Lung (tissue), 12 donors: ENCODE data around the gene WBP2NL. TPM values are rescaled to one million over a fixed set of nuclear protein-coding genes. Genes with fewer than 3 reads are reported as not detected.
A peak's percentile ranks its signal among the peaks of the same experiment; 100 is the strongest.

Experiments
- ATAC-seq: fragments of 200-7000 bp; cut with Tn5 transposase; one replicate; pipeline ENCODE4 v1.9.1; 2020; ENCODE audit warnings: moderate number of reproducible peaks; ENCODE audit not compliant: insufficient read depth, low FRiP score
- DNase-seq, 3 donors: peaks; one replicate each; pipeline ENCODE4 v3.0.0-alpha.2; 2013 to 2017
- H3K27ac ChIP-seq, 2 donors: one replicate each; pipeline ENCODE4 v1.5.1; 2013; ENCODE audit warnings: mild to moderate bottlenecking in 2 of 2, moderate library complexity in 2 of 2, control low read depth in 1 of 2, inconsistent platforms in 1 of 2, low read depth in 1 of 2, low read length in 1 of 2
- H3K27me3 ChIP-seq, 3 donors: one replicate each; pipeline ENCODE4 v1.5.1; 2013; ENCODE audit warnings: low read length in 2 of 3; ENCODE audit not compliant: control insufficient read depth in 3 of 3, insufficient read depth in 3 of 3
- H3K36me3 ChIP-seq, 4 donors: one replicate each; pipeline ENCODE4 v1.5.1; 2013; ENCODE audit warnings: low read length in 4 of 4, mild to moderate bottlenecking in 1 of 4, moderate library complexity in 1 of 4; ENCODE audit not compliant: control insufficient read depth in 4 of 4, insufficient read depth in 4 of 4
- H3K4me1 ChIP-seq, 5 donors: one replicate each; pipeline ENCODE4 v1.5.1; 2013; ENCODE audit warnings: low read length in 5 of 5, mild to moderate bottlenecking in 2 of 5, moderate library complexity in 1 of 5; ENCODE audit not compliant: control insufficient read depth in 5 of 5, insufficient read depth in 5 of 5
- H3K4me3 ChIP-seq: one replicate; pipeline ENCODE4 v1.5.1; 2013; ENCODE audit warnings: mild to moderate bottlenecking, control low read depth, moderate library complexity
- H3K9ac ChIP-seq, 2 donors: one replicate each; pipeline ENCODE4 v1.5.1; 2013; ENCODE audit warnings: low read length in 2 of 2, control low read depth in 1 of 2; ENCODE audit not compliant: insufficient read depth in 1 of 2
- H3K9me3 ChIP-seq, 4 donors: one replicate each; pipeline ENCODE4 v1.5.1; 2013; ENCODE audit warnings: low read length in 3 of 4, mild to moderate bottlenecking in 1 of 4, moderate library complexity in 1 of 4; ENCODE audit not compliant: control insufficient read depth in 4 of 4, insufficient read depth in 3 of 4
- WGBS, 2 donors: extraction: QIAGEN DNeasy Blood & Tissue Kit; methylation state at CpG; one replicate each; pipeline ENCODE4 v1.1.7; 2013; 5-methylcytosine and 5-hydroxymethylcytosine counted together
- polyA plus RNA-seq, 2 donors: library from polyadenylated mRNA; stranded (reverse); fragments of 200-250 nt; gene quantifications; one replicate each; pipeline ENCODE4 v1.2.1, GENCODE V29; 2013
- total RNA-seq, 2 donors: library from RNA; depleted of rRNA in 1 of 2; stranded (reverse); fragments of >200 nt in 1 of 2; gene quantifications; one replicate each; pipeline ENCODE4 v1.2.1, GENCODE V29; 2014 to 2021
- TF ChIP-seq, protein P1 (sequence below): IDR thresholded peaks from 2 replicates; pipeline ENCODE4 v1.5.1; 2012; ENCODE audit warnings: mild to moderate bottlenecking; ENCODE audit errors: control extremely low read depth, extremely low read depth
- donor health status: control.
- donor health status: control.
- donor health status: Bipolar disorder and iron deficiency.
- donor health status: healthy.
- donor health status: DM: yes; HTN: yes; CAD: no.

Gene WBP2NL
- total and polyA plus RNA-seq, 4 donors: 0.42 to 4.9 (median 1.3) TPM

DNA sequence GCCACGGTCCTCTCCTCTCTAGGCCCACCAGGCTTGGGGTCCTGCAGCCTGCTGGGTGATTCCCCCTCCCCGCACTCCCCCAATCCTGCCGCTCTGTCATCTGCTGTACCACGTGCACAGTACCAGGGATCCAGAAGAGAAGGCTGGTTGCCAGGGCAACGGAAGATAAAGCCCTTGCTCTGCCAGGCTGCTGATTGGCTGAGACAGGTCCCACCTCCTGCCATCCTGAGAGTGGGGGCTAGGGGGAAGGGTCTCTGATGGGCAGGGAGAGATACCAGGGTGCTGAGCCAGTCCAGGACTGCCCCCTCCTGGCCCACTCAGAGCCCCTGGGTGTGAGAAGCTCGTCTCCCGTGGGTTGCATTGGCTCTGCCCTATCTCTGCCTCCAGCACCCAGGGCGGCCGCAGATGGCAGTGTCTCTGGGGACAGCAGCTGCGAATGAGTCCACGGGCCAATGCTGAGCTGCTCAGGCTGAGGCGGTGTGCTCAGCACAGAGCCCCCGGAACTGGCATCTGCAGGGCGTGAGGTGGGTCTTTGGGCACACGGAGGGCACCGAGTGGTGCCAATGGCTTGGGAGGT is 46.6 kb upstream of the WBP2NL start, which contains the start of gene SMIM45:
Gene SMIM45 (plus strand): TSS at position 253 of the 577 bp plus-strand sequence.
- WGBS, 2 donors: 73 to 81% methylated on average over 16 of the region's 16 CpGs
- H3K4me3 ChIP-seq: no peak within 1 kb of the TSS
- no peaks in the 10 kb centered on the region for H3K36me3 ChIP-seq
- TF ChIP-seq, protein P1, sequence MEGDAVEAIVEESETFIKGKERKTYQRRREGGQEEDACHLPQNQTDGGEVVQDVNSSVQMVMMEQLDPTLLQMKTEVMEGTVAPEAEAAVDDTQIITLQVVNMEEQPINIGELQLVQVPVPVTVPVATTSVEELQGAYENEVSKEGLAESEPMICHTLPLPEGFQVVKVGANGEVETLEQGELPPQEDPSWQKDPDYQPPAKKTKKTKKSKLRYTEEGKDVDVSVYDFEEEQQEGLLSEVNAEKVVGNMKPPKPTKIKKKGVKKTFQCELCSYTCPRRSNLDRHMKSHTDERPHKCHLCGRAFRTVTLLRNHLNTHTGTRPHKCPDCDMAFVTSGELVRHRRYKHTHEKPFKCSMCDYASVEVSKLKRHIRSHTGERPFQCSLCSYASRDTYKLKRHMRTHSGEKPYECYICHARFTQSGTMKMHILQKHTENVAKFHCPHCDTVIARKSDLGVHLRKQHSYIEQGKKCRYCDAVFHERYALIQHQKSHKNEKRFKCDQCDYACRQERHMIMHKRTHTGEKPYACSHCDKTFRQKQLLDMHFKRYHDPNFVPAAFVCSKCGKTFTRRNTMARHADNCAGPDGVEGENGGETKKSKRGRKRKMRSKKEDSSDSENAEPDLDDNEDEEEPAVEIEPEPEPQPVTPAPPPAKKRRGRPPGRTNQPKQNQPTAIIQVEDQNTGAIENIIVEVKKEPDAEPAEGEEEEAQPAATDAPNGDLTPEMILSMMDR: no peak
- no peak within 1 kb of the TSS for H3K9ac ChIP-seq
- H3K9me3 ChIP-seq: no peaks in the 10 kb centered on the region
- no peaks in the 10 kb centered on the region for H3K4me1 ChIP-seq
- no peaks in the 10 kb centered on the region for H3K27me3 ChIP-seq
- H3K27ac ChIP-seq: no peak within 1 kb of the TSS
- DNase-seq (peak in 1 of 3 donors; percentile 45), ATAC-seq (no peak)

DNA sequence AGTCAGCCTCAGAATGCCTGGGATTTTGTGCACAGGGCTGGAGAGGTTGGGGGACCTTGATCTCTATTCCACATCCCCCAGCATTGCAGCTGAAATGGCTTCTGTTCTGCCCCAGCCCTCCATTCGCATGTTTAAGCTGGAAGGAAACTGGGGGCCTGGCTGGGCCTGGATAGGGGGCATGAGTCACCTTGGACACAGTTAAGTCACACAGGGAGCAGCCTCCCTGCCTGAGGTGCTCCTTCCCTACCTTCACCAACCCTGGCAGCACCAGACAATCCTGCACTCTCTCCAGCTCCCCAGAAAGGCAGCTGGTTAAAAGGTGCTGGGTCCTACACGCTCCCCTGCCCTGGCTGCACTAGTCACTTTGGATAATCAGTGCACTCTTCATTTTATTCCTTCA is 45.9 kb upstream of the WBP2NL start:
- TF ChIP-seq, protein P1: no peak
- WGBS, 2 donors: 91 to 97% methylated on average over 2 of the region's 2 CpGs
- DNase-seq: no peak
- H3K4me1 ChIP-seq: no peaks in the 10 kb centered on the region
- H3K9me3 ChIP-seq: no peaks in the 10 kb centered on the region
- no peaks in the 10 kb centered on the region for H3K36me3 ChIP-seq
- H3K27me3 ChIP-seq: no peaks in the 10 kb centered on the region
- no peak overlapping the region for H3K4me3 ChIP-seq
- no peak overlapping the region for H3K27ac ChIP-seq
- H3K9ac ChIP-seq: no peak overlapping the region
- no peak for ATAC-seq

DNA sequence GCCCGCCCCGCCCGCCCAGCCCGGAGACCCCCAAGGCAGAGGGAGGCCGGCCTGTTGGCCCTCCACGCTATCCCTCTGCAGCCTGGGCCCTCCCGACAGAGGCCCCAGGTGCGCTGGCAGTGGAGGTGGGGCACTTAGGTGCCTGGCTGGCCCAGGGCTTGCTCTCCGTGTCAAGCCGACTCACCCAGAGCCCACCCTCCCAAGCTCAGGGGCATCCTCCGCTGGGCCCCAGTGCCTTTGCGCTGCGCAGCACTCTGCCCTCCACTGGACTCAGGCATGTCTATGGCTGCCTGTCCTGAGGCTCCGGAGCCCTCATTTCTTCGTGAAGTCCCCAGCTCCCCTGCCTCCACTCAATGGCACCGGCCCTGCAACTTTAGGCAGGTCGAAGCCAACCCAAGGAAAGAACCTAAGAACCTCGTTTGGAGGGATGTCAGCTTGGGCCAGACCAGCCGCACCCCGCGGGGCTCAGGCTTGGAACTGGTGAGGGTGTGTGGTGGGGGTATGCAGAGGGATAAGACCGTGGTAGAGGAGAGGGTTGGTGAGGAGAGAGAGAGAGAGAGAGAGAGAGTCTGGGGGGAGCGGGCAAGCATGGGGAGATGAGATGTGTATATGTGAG is 40.5 kb upstream of the WBP2NL start:
- H3K4me3 ChIP-seq: no peak overlapping the region
- no peaks in the 10 kb centered on the region for H3K9me3 ChIP-seq
- H3K9ac ChIP-seq: no peak overlapping the region
- DNase-seq (no peak), ATAC-seq (no peak)
- 49 to 52% methylated on average over 19 to 23 of the region's 23 CpGs for WGBS, 2 donors
- TF ChIP-seq, protein P1: no peak
- H3K4me1 ChIP-seq: peaks cover 0 to 7% (median 0%) of the 10 kb centered on the region in 5 donors
- no peak overlapping the region for H3K27ac ChIP-seq
- H3K36me3 ChIP-seq: no peaks in the 10 kb centered on the region
- no peaks in the 10 kb centered on the region for H3K27me3 ChIP-seq
